Ishikawa (cell line): ENCODE data around the gene BEND7.

ENCODE experiments used
- CEBPB ChIP-seq: IDR thresholded peaks from 2 replicates; pipeline ENCODE4 v1.6.1; 2012
- EP300 ChIP-seq: IDR thresholded peaks from 2 replicates; pipeline ENCODE4 v1.6.1; 2012; ENCODE audit warnings: borderline replicate concordance
- TAF1 ChIP-seq: IDR thresholded peaks from 2 replicates; pipeline ENCODE4 v1.6.1; 2012; ENCODE audit warnings: low read depth, mild to moderate bottlenecking

DNA sequence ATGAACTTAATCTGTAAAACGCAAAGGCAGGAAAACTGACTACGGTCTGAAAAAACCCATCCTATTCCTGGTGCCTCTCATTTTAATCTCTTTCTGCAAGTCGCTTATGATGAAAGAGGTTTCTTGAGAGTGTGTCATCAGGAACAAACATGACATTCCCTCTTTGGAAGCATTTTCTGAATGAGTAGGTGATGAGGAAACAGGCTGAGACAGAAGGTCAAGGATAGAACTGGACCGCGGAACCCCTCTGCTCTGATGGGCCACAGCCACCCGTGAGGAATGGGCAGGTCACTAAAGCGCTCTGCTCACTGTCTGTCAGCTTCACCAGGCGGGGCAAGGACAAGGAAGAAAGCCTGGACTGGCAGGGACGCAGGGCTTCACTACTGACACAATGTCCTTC, 28.6 kb downstream of the BEND7 start:
- TF ChIP-seq CEBPB (no peak), EP300 (no peak), TAF1 (no peak)
